GM03348 (cell line): ENCODE data around the gene THSD1.
"Not testable (repeated sequence)": the region's sequence is repeated elsewhere in the genome, so short reads cannot be mapped to it uniquely, and the experiment has no call there.

Experiments used
- DNase-seq: peaks from one replicate; pipeline ENCODE4 v3.0.0; 2012; ENCODE audit warnings: low spot score

THSD1 gene

DNA sequence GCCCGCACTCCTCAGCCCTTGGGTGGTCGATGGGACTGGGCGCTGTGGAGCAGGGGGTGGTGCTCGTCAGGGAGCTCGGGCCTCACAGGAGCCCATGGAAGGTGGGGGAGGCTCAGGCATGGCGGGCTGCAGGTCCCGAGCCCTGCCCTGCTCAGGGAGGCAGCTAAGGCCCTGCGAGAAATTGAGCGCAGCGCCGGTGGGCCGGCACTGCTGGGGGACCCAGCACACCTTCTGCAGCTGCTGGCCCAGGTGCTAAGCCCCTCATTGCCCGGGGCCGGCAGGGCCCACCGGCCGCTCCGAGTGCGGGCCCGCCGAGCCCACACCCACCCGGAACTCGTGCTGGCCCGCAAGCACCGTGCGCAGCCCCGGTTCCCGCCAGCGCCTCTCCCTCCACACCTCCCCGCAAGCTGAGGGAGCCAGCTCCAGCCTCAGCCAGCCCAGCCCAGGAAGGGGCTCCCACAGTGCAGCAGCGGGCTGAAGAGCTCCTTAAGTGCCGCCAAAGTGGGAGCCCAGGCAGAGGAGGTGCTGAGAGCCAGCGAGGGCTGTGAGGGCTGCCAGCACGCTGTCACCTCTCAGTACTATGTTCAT, 2.2 kb upstream of the THSD1 start:
- DNase-seq, result not testable (repeated sequence)

DNA sequence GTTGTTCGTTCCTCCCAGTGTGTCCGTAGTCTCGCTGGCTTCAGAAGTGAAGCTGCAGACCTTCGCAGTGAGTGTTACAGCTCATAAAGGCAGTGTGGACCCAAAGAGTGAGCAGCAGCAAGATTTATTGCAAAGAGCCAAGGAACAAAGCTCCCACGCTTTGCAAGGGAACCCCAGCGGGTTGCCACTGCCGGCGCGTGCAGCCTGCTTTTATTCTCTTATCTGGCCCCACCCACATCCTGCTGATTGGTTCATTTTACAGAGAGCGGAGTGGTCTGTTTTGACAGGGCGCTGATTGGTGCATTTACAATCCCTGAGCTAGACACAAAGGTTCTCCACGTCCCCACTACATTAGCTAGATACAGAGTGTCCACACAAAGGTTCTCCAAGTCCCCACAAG, 1.5 kb upstream of the THSD1 start:
- DNase-seq, result not testable (repeated sequence)

DNA sequence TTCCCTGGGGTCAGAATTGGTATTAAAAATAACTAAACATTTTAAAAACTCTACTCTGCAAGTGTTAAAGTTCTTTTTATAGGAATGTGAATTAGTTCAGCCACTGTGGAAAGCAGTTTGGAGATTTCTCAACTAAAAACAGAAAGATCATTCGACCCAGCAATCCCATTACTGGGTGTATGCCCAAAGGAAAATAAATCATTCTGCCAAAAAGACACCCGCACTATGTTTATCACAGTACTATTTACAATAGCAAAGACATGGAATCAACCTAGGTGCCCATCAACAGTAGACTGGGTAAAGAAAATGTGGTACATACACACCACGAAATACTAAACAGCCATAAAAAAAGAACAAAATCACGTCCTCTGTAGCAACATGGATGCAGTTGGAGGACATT, 657 bp upstream of the THSD1 start:
- DNase-seq, result no peak

- peak; percentile 24 for DNase-seq
Measured at GRCh38 chr13:52405369-52405766, 604 bp downstream of the THSD1 start.

DNA sequence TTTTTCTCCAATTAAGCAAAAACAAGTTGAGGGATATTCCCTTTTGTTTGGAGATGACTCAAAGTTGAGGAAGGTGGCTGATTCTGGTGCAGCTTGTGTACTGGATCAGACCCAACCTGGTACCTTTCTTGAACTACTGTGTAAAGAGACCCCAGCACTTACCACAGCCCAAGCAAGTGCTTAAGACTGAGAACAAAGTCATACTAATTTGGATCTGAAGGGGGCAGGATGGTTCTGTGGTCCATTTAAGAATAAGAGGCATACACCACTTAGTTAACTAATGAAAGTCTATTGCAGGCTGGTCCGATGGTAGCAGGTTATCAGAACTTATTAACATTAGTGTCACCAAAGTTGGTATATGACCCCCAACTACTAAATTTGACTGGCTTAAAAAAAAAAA, 6.3 kb downstream of the THSD1 start:
- DNase-seq, result no peak

- DNase-seq, result no peak
Measured at GRCh38 chr13:52399046-52399445, 6.9 kb downstream of the THSD1 start.

GRCh38 chr13:52395704-52396103, 10.3 kb downstream of the THSD1 start:
- DNase-seq, result no peak

DNA sequence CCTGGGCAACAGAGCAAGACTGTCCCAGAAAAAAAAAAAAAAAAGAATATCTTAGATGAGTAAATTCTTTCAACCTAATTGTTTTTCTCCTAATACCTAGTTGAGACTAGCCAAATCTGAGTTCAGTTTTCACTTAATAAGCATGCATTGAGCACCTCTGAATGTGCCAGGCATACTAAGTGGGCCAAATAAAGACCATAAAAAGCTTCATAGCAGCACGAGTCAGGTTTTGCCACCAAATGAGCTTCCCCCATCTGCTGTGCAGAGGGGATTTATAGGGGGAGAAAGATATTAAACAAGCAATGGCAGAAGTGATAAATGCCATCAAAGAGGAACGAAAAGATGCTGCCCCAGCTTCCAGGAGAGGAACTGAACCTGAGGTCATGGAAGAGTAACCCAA, 11.4 kb downstream of the THSD1 start:
- DNase-seq, result no peak

DNA sequence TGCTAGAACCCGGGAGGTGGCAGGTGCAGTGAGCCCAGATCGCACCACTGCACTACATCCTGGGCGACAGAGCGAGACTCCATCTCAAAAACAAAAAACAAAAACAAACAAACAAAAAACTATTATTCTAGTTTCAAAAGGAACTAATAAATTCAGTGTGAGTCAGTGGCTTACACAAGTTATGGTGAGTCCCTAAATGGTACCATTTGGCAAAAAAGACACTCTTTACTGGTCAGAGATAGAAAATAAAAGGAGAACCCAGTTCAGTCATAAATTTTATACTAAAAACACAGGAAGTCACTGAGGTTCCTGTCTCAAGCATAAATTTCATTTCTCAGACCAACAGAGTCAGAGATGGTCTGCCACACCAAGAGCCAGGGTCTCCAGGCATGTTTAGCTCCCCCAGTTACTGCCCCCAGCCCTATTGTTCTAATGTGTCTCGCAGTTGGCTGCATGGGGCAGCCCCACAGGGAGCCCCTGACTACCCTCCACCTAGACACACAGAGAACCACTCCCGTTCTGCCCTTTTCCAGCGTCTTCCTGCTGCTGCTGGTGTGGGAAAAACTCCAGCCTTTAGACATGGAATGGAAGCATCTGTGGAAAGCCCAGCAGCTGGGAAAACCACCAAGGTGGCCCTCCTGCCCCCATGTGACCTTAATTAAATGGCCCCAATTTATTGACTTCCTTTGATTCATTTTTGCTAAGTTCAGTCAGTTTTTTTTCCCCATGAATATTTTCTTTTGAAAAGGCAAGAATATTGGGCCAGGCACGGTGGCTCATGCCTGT, 12.2 kb downstream of the THSD1 start:
- no peak for DNase-seq

- no peak for DNase-seq
Measured at GRCh38 chr13:52387721-52388120, 18.3 kb downstream of the THSD1 start.

- no peak for DNase-seq
Measured at GRCh38 chr13:52385870-52386269, 20.1 kb downstream of the THSD1 start.

GRCh38 chr13:52383366-52383765, 22.6 kb downstream of the THSD1 start:
- DNase-seq, result no peak

DNA sequence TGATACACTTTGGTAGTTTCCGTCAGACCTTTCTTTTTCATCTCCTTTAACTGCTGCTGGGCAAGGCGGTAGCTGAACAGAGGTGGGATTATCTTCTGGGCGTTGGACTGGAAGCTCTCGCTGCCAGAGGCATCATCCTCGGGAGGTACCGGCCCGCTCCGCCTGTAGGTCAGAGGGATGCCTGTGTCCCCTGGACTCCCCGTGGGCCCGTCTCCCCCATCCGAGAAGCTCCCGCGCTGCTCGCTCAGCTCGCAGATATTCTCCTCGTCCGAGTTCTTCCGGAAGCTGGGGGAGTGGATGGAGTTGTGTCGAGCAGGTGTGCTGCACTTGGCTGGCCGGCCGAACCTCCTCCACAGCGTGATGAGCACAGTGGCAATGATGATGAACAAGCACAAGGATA, 27.7 kb downstream of the THSD1 start:
- no peak for DNase-seq

DNA sequence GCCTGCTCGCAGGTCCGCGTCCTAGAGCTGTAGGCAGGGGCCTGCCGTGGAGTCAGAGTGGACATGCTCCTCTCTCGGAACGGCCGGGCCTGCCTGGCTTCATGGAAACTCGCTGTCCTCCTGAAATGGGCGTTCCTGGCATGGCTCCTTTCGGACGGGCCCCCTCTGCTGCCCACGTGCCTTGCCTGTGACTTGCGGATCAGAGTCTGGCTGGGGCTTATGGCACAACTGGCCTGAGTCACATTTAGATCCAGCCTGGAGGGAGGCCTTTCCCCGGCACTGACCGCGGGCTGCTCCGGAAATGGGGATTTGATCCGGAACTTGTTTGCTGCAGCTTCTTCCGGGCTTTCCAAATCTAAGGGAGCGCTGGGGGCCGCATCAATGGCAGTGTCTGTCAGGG, 28.1 kb downstream of the THSD1 start:
- no peak for DNase-seq

DNA sequence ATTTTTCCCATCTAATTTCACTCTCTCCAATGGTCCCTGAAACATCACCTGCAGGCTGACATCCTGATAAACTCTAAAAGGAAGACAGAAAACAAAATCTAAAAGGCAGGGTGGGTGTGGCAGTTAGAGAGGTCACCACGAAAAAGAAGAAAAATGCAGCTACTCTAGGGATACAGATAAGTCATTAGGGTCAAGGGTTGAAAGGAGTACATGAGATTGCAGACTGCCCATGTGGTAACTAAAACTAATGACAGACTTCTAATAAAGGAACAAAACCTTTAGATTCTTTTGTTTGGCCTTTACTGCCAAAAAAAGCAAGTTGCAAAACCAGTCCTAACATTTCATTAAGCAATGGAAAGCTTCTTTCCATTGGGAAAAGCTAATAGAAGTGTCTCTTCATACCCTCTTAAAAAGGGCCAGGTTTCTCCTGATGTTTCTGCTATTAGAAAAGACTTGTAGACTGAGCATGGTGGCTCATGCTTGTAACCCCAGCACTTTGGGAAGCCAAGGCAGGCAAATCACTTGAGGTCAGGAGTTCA, 31.0 kb downstream of the THSD1 start:
- no peak for DNase-seq

DNA sequence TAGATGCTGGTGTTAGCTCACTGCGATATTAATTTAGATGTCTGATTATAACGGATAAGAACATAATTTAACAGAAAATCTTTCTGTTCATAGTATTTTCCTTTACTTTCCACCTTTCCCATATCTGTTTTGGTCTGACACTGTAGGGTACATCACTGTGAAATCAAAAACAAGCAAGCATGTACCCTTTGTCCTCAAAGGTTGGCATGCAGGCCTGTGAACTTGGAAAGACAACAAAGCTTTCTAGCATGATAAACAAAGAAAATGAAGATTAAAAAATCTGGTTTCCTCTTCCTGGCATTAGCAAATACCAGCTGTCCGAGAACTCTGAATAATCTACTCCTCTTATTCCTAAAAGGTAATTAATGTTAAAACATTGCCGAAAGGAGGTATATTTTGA, 31.6 kb downstream of the THSD1 start:
- no peak for DNase-seq

- DNase-seq, result not testable (repeated sequence)
Measured at GRCh38 chr13:52373277-52373676, 32.7 kb downstream of the THSD1 start.

DNA sequence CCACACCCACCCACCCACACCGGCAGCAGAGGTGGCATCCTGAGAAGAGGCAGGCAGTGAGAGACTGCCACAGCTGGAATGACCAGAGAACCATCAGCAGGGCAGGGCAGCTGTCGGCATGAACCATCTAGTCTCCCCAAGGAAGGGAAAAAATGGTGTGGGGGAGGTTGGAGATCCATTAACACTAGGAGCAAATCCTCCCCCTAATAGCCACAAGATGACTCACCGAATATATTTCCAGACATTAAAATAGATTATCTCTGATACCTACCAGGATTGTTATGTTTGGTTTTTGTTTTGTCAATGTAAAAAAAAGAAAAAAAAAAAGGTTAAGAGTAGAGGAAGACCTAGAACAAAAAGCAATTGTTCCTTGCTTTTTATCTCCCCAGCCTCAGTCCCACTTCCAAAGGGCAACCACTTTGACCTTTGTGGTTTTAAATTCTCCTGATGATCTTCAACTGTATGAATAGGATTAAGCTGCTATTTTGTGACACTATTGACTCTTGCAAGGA, 34.2 kb downstream of the THSD1 start:
- DNase-seq, result peak; percentile 77

GRCh38 chr13:52366291-52366690, 39.7 kb downstream of the THSD1 start:
- DNase-seq, result no peak

GRCh38 chr13:52362169-52362887, 43.6 kb downstream of the THSD1 start:
- not testable (repeated sequence) for DNase-seq

DNA sequence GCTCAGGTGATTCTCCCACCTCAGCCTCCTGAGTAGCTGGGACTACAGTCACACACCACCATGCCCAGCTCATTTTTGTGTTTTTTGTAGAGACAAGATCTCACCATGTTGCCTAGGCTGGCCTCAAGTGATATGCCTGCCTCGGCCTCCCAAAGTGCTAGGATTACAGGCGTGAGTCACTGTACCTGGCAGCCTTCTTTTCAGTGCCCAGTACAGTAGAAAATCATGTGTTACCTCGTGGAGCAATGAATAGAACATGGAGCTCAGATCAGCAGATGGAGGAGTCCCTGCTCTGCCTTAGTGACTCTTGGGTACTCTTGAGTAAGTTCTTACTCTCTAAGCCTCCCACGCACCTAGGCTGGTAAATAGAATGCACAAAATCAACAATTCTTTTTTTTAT, 44.7 kb downstream of the THSD1 start:
- DNase-seq, result no peak

- DNase-seq, result peak; percentile 45
Measured at GRCh38 chr13:52359534-52359933, 46.4 kb downstream of the THSD1 start.

- DNase-seq, result peak; percentile 62
Measured at GRCh38 chr13:52356327-52356726, 49.6 kb downstream of the THSD1 start.
